ENCODE results near the gene AKR1D1.
"Not testable (repeated sequence)": the region's sequence is repeated elsewhere in the genome, so short reads cannot be mapped to it uniquely, and the experiment has no call there.

AKR1D1 gene

GRCh38 chr7:138122162-138122561 is 45.9 kb downstream of the AKR1D1 start:
- no peak for DNase-seq (ENCODE audit: low spot score)

- DNase-seq (ENCODE audit: low spot score): peak; percentile 16
These were observed 48.9 kb downstream of the AKR1D1 start for GRCh38 chr7:138125119-138125518.

- peak; percentile 47 for DNase-seq (ENCODE audit: low spot score)
These were observed 49.4 kb downstream of the AKR1D1 start for GRCh38 chr7:138125598-138126111.

- DNase-seq (ENCODE audit: low spot score): no peak
These were observed 50.7 kb downstream of the AKR1D1 start for GRCh38 chr7:138126928-138127327.

- no peak for DNase-seq (ENCODE audit: low spot score)
These were observed 51.7 kb downstream of the AKR1D1 start for GRCh38 chr7:138127996-138128395.

GRCh38 chr7:138129551-138130165 is 53.4 kb downstream of the AKR1D1 start:
- DNase-seq (ENCODE audit: low spot score): no peak

GRCh38 chr7:138137423-138138171 is 61.3 kb downstream of the AKR1D1 start:
- no peak for DNase-seq (ENCODE audit: low spot score)

- DNase-seq (ENCODE audit: low spot score): no peak
These were observed 62.0 kb downstream of the AKR1D1 start for GRCh38 chr7:138138244-138138643.

GRCh38 chr7:138142583-138143201 is 66.4 kb downstream of the AKR1D1 start:
- no peak for DNase-seq (ENCODE audit: low spot score)

- DNase-seq (ENCODE audit: low spot score): no peak
These were observed 68.7 kb downstream of the AKR1D1 start for GRCh38 chr7:138144958-138145357.

- not testable (repeated sequence) for DNase-seq (ENCODE audit: low spot score)
These were observed 70.0 kb downstream of the AKR1D1 start for GRCh38 chr7:138146221-138146620.

GRCh38 chr7:138146757-138147734 is 70.8 kb downstream of the AKR1D1 start:
- DNase-seq (ENCODE audit: low spot score): not testable (repeated sequence)

- no peak for DNase-seq (ENCODE audit: low spot score)
These were observed 75.7 kb downstream of the AKR1D1 start for GRCh38 chr7:138151731-138152577.

- DNase-seq (ENCODE audit: low spot score): no peak
These were observed 78.4 kb downstream of the AKR1D1 start for GRCh38 chr7:138154661-138155060.

- DNase-seq (ENCODE audit: low spot score): no peak
These were observed 81.4 kb downstream of the AKR1D1 start for GRCh38 chr7:138157702-138158101.

- DNase-seq (ENCODE audit: low spot score): no peak
These were observed 82.7 kb downstream of the AKR1D1 start for GRCh38 chr7:138158739-138159528.

- DNase-seq (ENCODE audit: low spot score): peak; percentile 85
These were observed 85.4 kb downstream of the AKR1D1 start for GRCh38 chr7:138161600-138162081.

- no peak for DNase-seq (ENCODE audit: low spot score)
These were observed 86.0 kb downstream of the AKR1D1 start for GRCh38 chr7:138162236-138162635.

GRCh38 chr7:138163800-138164199 is 87.5 kb downstream of the AKR1D1 start:
- no peak for DNase-seq (ENCODE audit: low spot score)

GRCh38 chr7:138164804-138165203 is 88.5 kb downstream of the AKR1D1 start:
- DNase-seq (ENCODE audit: low spot score): no peak

All from kidney capillary endothelial cell (primary cell).